Aorta (tissue), 5 donors: ENCODE data around the gene DHH. TPM values are rescaled to one million over a fixed set of nuclear protein-coding genes. Genes with fewer than 3 reads are reported as not detected.
"Not testable (repeated sequence)": the region's sequence is repeated elsewhere in the genome, so short reads cannot be mapped to it uniquely, and the experiment has no call there.

ENCODE experiments used
- ATAC-seq: fragments of 200-7000 bp; cut with Tn5 transposase; one replicate; pipeline ENCODE4 v1.9.1; 2022; ENCODE audit warnings: moderate library complexity; ENCODE audit not compliant: low FRiP score
- DNase-seq, 2 donors: peaks; one replicate each; pipeline ENCODE4 v3.0.0-alpha.2; 2020
- H3K27ac ChIP-seq, 2 donors: one replicate each; pipeline ENCODE4 v1.5.1; 2013; ENCODE audit warnings: low read length in 2 of 2, mild to moderate bottlenecking in 2 of 2, moderate library complexity in 2 of 2, control low read depth in 1 of 2, inconsistent platforms in 1 of 2, low read depth in 1 of 2
- H3K27me3 ChIP-seq, 2 donors: one replicate each; pipeline ENCODE4 v1.6.1; 2013; ENCODE audit warnings: control low read depth in 1 of 2, low read length in 1 of 2, mild to moderate bottlenecking in 1 of 2, moderate library complexity in 1 of 2; ENCODE audit not compliant: insufficient read depth in 2 of 2, control insufficient read depth in 1 of 2
- H3K36me3 ChIP-seq, 2 donors: one replicate each; pipeline ENCODE4 v1.6.1; 2013; ENCODE audit warnings: control low read depth in 1 of 2, low read length in 1 of 2, mild to moderate bottlenecking in 1 of 2; ENCODE audit not compliant: insufficient read depth in 2 of 2, control insufficient read depth in 1 of 2
- H3K4me1 ChIP-seq, 2 donors: one replicate each; pipeline ENCODE4 v1.6.1; 2013; ENCODE audit warnings: low read length in 2 of 2, control low read depth in 1 of 2, mild to moderate bottlenecking in 1 of 2, moderate library complexity in 1 of 2; ENCODE audit not compliant: insufficient read depth in 2 of 2, control insufficient read depth in 1 of 2
- H3K4me3 ChIP-seq, 2 donors: one replicate each; pipeline ENCODE4 v1.5.1; 2013; ENCODE audit warnings: low read length in 2 of 2, control low read depth in 1 of 2, mild to moderate bottlenecking in 1 of 2
- H3K9me3 ChIP-seq: one replicate; pipeline ENCODE4 v1.6.1; 2013; ENCODE audit warnings: mild to moderate bottlenecking, low read length; ENCODE audit not compliant: control insufficient read depth
- WGBS, 2 donors: extraction: QIAGEN DNeasy Blood & Tissue Kit; methylation state at CpG; one replicate each; pipeline ENCODE4 v1.1.7; 2013; 5-methylcytosine and 5-hydroxymethylcytosine counted together
- intact Hi-C, 2 donors: fragments of 100-400 bp; cut with DNase I; formaldehyde crosslinking; loops; one replicate each; pipeline versions ENCODE4 v1.14.2 to v1.15.0; 2022
- long read RNA-seq, 2 donors: library from polyadenylated mRNA; unstranded; transcript quantifications; one replicate each; pipeline ENCODE4 v2.0.0, GENCODE V29; 2020 to 2021
- polyA plus RNA-seq, 2 donors: library from polyadenylated mRNA; stranded (reverse); fragments of 200-250 nt; gene quantifications; one replicate each; pipeline ENCODE4 v1.2.3, GENCODE V29; 2013
- total RNA-seq, 2 donors: library from RNA; stranded (reverse); fragmentation: NEBNext Ultra II Directional; extraction: Animal tissue kit (Norgen Biotek cat#: 25700); gene quantifications; one replicate each; pipeline ENCODE4 v1.2.1, GENCODE V29; 2021
- donor health status: healthy with polysubstance abuse.
- donor health status: Bipolar disorder and iron deficiency.
- donor health status: DM: no; HTN: no; CAD: no.
- donor health status: DM: no; HTN: no; CAD: no.
- donor health status: DM: yes; HTN: yes; CAD: no.

The DHH gene
- total RNA-seq (1 to 10 TPM; 1.3 to 3.6 TPM), polyA plus RNA-seq (under 1 TPM in 1 of 2 donors, not detected in 1; 0.33 TPM)
- long read RNA-seq, donor 1, full-length matches to known transcripts: 2 of 3 reads
- long read RNA-seq, donor 1, partial matches to known transcripts: 0 of 3 reads
- long read RNA-seq, donor 1, other reads (novel, unspliced or antisense): 1 of 3 reads
- long read RNA-seq, donor 2: 0 reads

DNA sequence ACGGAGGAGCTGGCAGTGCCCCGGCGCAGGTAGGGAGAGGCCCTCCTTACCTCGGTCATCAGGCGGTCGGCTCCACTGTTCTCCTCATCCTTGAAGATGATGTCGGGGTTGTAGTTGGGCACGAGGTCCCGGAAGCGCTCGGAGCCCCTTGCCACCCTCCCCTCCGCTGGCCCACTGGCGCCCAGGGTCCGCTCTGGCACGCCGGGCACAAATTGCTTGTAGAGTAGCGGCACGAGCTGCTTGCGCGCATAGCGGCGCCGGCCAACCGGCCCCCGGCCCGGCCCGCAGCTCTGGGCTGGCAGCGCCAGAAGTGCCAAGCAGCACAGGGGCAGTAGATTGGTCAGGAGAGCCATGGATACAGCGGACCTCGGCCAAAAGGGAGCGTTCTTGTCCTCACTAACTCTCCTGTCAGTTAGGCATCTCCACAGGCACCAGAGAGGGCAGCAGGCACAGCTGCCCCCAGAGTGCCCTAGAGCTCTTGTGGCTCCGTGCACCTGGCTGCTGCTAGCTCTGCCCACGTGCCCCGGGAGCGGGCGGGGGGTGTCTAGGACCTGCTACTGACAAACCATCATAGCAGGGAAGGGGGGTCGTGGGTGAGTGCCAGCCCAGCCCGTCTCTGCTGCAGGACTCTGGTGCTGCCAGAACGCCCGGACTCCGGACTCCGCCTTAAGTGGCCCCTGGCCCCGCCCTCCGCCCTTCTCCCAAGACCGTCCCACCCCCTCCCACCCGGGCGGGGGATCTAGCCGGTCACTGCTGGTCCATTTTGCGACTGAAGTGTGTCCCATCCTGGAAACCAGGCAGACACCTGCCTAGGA lies at the start of gene DHH:
DHH (minus strand) TSS at position 642 of the 815 bp plus-strand sequence; CDS start at position 353, 289 bp downstream.
- ATAC-seq (peak; percentile 47), DNase-seq (peak; percentile 67 to 81)
- Histone ChIP-seq H3K27ac (no peak within 1 kb of the TSS), H3K27me3 (no peaks in the 10 kb centered on the region), H3K4me1 (no peaks in the 10 kb centered on the region), H3K9me3 (no peaks in the 10 kb centered on the region), H3K4me3 (no peak within 1 kb of the TSS), H3K36me3 (peaks cover 0 to 3% of the 10 kb centered on the region in 2 donors)
- intact Hi-C loops: no loop called here
- WGBS, 2 donors: 1% methylated on average over 48 to 49 of the region's 49 CpGs

GRCh38 chr12:49144384-49144783 lies 49.8 kb upstream of the DHH start:
- H3K9me3 ChIP-seq: no peaks in the 10 kb centered on the region
- DNase-seq (no peak), ATAC-seq (no peak)
- H3K36me3 ChIP-seq: no peaks in the 10 kb centered on the region
- no peaks in the 10 kb centered on the region for H3K4me1 ChIP-seq
- 78 to 88% methylated on average over 2 of the region's 2 CpGs for whole genome bisulfite sequencing, 2 donors
- no peaks in the 10 kb centered on the region for H3K27me3 ChIP-seq
- H3K4me3 ChIP-seq: no peak overlapping the region
- no peak overlapping the region for H3K27ac ChIP-seq
- intact Hi-C loops: loop anchor here in 1 of 2 donors (5.0 kb wide), 1 partner anchor 33 kb away; no protein-coding TSS in a partner anchor

DNA sequence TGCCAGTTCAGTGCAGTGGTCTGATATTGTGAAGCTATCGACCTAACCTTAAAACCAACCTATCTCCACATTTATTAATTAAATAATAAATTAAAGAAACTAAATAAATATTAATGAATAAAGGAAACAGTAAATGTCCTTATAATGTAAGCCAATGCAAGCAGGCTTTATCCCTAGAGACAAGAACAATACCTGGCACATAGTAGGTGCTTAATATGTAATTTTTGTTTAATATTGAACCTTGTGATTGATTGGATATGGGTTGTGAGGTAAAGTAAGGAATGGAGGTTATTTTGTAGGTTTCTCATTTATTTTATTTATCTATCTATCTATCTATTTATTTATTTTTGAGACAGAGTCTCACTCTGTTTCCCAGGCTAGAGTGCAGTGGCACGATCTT lies 44.4 kb upstream of the DHH start:
- Histone ChIP-seq H3K36me3 (no peaks in the 10 kb centered on the region), H3K9me3 (no peaks in the 10 kb centered on the region), H3K4me1 (no peaks in the 10 kb centered on the region), H3K4me3 (no peak overlapping the region), H3K27me3 (no peaks in the 10 kb centered on the region), H3K27ac (no peak overlapping the region)
- WGBS, 2 donors: 92 to 97% methylated on average over 2 of the region's 2 CpGs
- ATAC-seq (no peak), DNase-seq (no peak)
- intact Hi-C loops: loop anchor here in 1 of 2 donors (10.0 kb wide), 1 partner anchor 126 kb away; the partner anchor contains the start of gene TUBA1C

DNA sequence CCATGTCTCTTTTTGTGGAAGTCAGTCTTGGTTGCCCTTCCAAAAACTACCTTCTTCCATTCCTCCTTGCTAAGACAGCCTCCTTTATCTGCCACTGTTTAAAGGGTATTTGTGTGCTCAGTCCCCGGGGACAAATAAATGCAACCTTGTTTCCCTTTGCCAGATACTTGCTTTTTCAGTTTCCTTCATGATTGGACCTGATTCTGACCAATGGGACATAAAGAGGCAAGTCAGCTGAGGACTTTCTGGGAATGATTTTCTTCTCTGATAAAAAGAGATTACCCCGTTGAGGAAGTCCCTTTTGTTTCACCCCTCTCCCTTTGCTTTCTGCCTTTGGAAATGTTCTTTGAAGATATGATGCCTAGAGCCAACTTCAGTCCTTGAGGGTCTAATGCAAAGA lies 44.0 kb upstream of the DHH start:
- no peaks in the 10 kb centered on the region for H3K4me1 ChIP-seq
- WGBS, 2 donors: 76 to 83% methylated on average over 2 of the region's 2 CpGs
- H3K9me3 ChIP-seq: no peaks in the 10 kb centered on the region
- no peak for ATAC-seq
- no peak overlapping the region for H3K4me3 ChIP-seq
- no peak overlapping the region for H3K27ac ChIP-seq
- intact Hi-C loops: loop anchor here in 1 of 2 donors (10.0 kb wide), 1 partner anchor 126 kb away; the partner anchor contains the start of gene TUBA1C
- no peaks in the 10 kb centered on the region for H3K27me3 ChIP-seq
- H3K36me3 ChIP-seq: no peaks in the 10 kb centered on the region
- DNase-seq: no peak

DNA sequence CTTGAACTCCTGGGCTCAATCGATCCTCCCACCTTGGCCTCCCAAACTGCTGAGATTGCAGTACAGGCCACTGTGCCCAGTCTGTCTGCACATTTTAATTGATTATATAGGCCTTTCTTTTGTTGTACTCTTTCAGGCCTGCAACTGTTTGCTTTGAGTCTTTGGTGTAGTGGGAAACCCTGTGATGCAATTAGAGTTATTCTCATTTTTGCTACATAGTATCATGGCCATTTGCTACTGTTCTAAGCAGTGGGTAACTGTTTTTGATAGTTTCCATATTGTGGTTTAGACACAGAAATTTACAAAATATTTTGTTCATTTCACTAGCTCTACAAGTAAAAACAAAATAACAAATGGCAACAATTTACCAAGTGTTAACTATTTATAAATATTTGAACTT lies 42.9 kb upstream of the DHH start:
- no peaks in the 10 kb centered on the region for H3K27me3 ChIP-seq
- DNase-seq: no peak
- 97 to 100% methylated on average over 1 of the region's 1 CpG for WGBS, 2 donors
- intact Hi-C loops: loop anchor here in 1 of 2 donors (10.0 kb wide), 1 partner anchor 127 kb away; the partner anchor contains the start of gene TUBA1C
- H3K36me3 ChIP-seq: no peaks in the 10 kb centered on the region
- no peak overlapping the region for H3K4me3 ChIP-seq
- H3K4me1 ChIP-seq: no peaks in the 10 kb centered on the region
- ATAC-seq: no peak
- no peak overlapping the region for H3K27ac ChIP-seq
- H3K9me3 ChIP-seq: no peaks in the 10 kb centered on the region

DNA sequence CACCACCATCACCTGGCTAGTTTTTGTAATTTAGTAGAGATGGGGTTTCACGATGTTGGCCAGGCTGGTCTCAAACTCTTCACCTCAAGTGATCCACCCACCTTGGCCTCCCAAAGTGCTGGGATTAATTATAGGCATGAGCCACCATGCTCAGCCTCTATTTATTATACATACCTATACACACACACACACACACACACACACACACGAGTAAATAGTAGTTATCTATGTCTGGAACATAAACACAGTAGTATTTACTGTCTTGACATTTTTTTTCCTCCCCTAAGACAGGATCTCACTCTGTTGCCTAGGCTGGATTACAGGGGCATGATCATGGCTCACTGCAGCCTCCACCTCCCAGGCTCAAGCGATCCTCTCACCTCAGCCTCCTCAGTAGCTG lies 42.4 kb upstream of the DHH start:
- not testable (repeated sequence) for H3K4me3 ChIP-seq, H3K9me3 ChIP-seq, DNase-seq, H3K27ac ChIP-seq, ATAC-seq, H3K36me3 ChIP-seq, H3K4me1 ChIP-seq, H3K27me3 ChIP-seq
- WGBS, 2 donors: 86 to 92% methylated on average over 3 of the region's 3 CpGs
- intact Hi-C loops: loop anchor here in 1 of 2 donors (10.0 kb wide), 1 partner anchor 128 kb away; the partner anchor contains the start of gene TUBA1C

DNA sequence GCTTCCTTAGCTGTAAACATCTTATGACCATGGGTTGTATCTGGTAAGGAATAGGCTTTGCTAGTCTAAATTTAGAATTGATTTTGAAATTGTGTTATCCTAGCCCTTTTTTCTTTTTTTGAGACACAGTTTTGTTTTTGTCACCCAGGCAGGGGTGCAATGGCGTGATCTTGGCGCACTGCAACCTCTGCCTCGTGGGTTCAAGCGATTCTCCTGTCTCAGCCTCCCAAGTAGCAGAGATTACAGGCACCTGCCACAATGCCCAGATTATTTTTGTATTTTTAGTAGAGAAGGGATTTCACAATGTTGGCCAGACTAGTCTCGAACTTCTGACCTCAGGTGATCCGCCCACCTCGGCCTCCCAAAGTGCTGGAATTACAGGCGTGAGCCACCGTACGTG lies 39.0 kb upstream of the DHH start:
- Histone ChIP-seq H3K36me3 (peaks cover 0 to 4% of the 10 kb centered on the region in 2 donors), H3K27ac (no peak overlapping the region), H3K4me3 (peak overlapping the region in 1 of 2 donors; percentile 20), H3K27me3 (no peaks in the 10 kb centered on the region), H3K9me3 (no peaks in the 10 kb centered on the region), H3K4me1 (no peaks in the 10 kb centered on the region)
- WGBS, 2 donors: 70 to 75% methylated on average over 10 of the region's 10 CpGs
- ATAC-seq: no peak
- DNase-seq: no peak
- intact Hi-C loops: loop anchor here (5.0 to 10.0 kb wide), 3 partner anchors 54 to 131 kb away; partner anchors contain the start of genes TUBA1A (in 2 of the 2), KMT2D (in 1 of the 2) and TUBA1C (in 1 of the 2)

DNA sequence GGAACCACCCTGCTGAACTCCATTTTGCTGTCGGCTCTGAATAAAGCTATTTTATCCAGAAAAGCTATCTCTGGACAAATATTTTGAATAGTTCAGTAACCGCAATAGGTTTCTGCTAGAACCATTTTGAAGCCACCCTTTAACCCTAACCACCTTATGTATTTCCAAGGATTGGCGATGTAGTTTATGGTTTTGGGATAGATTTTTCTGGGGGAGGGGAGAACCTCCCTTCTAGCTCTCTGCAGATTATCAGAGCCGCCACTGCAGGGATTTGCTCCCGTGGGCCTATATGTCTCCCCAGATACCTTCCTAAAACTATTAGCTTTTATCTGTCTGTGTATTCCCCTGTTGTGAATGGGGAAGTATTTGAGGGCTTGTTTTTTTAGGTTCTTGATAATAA lies 38.4 kb upstream of the DHH start:
- Histone ChIP-seq H3K4me3 (peak overlapping the region in 1 of 2 donors; percentile 36), H3K27ac (peak overlapping the region in 1 of 2 donors; percentile 26)

More for the DNA sequence above, 38.4 kb upstream of the DHH start:
- peaks cover 0 to 4% of the 10 kb centered on the region in 2 donors for H3K36me3 ChIP-seq
- no peak for DNase-seq
- H3K4me1 ChIP-seq: no peaks in the 10 kb centered on the region
- WGBS, 2 donors: 6 to 12% methylated on average over 5 of the region's 5 CpGs
- ATAC-seq: no peak
- intact Hi-C loops: loop anchor here (5.0 to 10.0 kb wide), 3 partner anchors 54 to 132 kb away; partner anchors contain the start of genes TUBA1A (in 2 of the 2), KMT2D (in 1 of the 2) and TUBA1C (in 1 of the 2)
- H3K9me3 ChIP-seq: no peaks in the 10 kb centered on the region
- no peaks in the 10 kb centered on the region for H3K27me3 ChIP-seq
